Posterior vena cava (tissue), 2 donors: Measurements from ENCODE around the gene DLGAP4. TPM values are rescaled to one million over a fixed set of nuclear protein-coding genes. Genes with fewer than 3 reads are reported as not detected.

Source experiments
- DNase-seq: peaks from one replicate; pipeline ENCODE4 v3.0.0-alpha.2; 2020; ENCODE audit warnings: low spot score
- intact Hi-C, 2 donors: fragments of 100-400 bp; cut with DNase I; formaldehyde crosslinking; loops; one replicate each; pipeline versions ENCODE4 v1.14.1 to v1.14.2; 2022 to 2023
- total RNA-seq, 2 donors: library from RNA; stranded (reverse); fragmentation: NEBNext Ultra II Directional; extraction: Animal tissue kit (Norgen Biotek cat#: 25700); gene quantifications; one replicate each; pipeline ENCODE4 v1.2.1, GENCODE V29; 2021
- donor health status: DM: yes; HTN: yes; CAD: no.
- donor health status: DM: yes; HTN: yes; CAD: no.

The DLGAP4 gene
- total RNA-seq, 2 donors from 2014 or later = 116 to 141 TPM

- intact Hi-C loops = no loop called here
- peak; percentile 43 for DNase-seq
These were observed 222.8 kb downstream of the DLGAP4 start for GRCh38 chr20:36528875-36529417.

GRCh38 chr20:36532388-36532787, 226.2 kb downstream of the DLGAP4 start:
- intact Hi-C loops = no loop called here

DNA sequence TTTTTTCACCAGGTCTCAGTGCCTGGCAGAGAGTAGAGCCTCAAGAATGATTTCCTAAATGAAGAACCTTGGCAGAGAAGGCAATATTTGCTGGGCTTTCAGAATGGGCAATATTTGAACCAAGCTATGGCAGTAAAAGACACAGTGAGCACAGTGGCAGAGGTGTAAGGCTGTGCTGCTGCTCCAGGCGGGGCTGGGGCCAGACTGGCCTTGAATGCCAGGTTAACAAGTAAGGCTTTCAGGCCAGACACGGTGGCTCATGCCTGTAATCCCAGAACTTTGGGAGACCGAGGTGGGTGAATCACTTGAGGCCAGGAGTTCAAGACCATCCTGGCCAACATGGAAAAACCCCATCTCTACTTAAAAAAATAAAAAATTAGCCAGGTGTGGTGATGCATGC, 226.7 kb downstream of the DLGAP4 start:
- intact Hi-C loops = no loop called here
- DNase-seq = peak; percentile 75

More at GRCh38 chr20:36532388-36532787, 226.2 kb downstream of the DLGAP4 start:
- DNase-seq = peak; percentile 81

GRCh38 chr20:36538026-36538722, 232.0 kb downstream of the DLGAP4 start:
- intact Hi-C loops = no loop called here
- DNase-seq = peak; percentile 38

DNA sequence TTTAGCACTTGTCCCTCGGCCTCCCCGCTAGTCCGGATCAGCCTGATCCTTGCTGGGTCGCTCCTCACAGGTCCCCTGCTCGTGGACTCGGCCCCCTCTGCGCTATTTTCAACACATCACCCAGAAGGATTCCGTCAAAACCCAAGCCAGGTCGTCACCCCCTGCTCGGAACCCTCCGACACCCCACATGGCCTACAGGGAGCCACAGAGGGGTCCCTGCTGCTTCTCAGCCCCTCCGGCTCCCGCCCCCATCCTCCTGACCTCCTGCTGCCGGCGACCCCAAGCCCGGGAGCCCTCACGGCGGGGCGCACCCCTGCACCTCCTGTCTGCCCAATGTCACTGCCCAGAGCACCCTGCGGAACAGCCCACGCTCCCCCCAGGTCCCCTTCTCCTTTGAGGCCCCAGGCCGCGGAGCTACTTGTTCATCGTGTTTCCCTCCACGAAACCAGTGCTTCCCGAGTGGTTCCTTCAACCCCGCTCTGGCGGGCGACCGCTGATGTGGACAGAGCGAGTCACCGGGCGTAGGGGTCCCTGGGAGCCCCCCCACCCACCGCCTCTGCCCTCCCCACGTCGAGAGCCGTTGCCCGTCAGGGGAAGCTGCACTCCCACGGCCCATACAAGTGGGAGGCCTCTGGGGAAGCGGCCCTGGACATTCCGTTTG, 234.5 kb downstream of the DLGAP4 start:
- DNase-seq = peak; percentile 82
- intact Hi-C loops = loop anchor here in 1 of 2 donors (5.0 kb wide), 1 partner anchor 73 kb away; no protein-coding TSS in a partner anchor

DNA sequence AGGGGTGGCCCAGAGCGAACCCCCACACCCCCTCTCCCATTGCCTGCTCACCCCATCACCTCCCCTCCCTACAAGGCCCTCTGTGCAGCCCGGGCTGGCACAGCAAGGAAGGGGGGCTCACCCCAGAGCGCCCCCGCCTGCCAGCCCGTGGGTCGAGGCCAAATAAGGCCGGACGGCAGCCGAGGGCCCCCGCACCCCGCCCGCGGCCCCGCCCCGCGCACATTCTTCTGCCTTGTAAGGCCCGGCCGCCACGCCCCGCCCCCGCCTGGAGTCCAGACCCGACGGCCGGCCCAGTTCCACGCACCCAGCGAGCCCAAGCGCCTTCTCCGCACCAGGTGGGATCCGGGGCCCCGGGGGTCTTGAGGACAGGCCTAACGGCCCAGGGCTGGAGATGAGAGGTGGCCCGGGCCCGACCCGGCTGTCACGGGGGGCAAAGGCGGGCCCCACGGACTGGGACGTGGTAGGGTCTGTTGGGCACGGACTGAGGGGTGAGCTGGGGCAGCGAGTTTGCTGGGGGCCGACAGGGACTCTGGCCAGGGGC, 235.2 kb downstream of the DLGAP4 start, which contains the start of gene MYL9:
Gene MYL9, plus strand, starts transcription at position 293 of the 541 bp plus-strand sequence. CDS start 3,366 bp downstream, outside the sequence.
- DNase-seq = peak; percentile 97
- intact Hi-C loops = loop anchor here in 1 of 2 donors (5.0 kb wide), 1 partner anchor 74 kb away; no protein-coding TSS in a partner anchor

GRCh38 chr20:36541768-36542488, 235.8 kb downstream of the DLGAP4 start:
- peak; percentile 87 for DNase-seq
- intact Hi-C loops = loop anchor here in 1 of 2 donors (5.0 kb wide), 1 partner anchor 75 kb away; no protein-coding TSS in a partner anchor

DNA sequence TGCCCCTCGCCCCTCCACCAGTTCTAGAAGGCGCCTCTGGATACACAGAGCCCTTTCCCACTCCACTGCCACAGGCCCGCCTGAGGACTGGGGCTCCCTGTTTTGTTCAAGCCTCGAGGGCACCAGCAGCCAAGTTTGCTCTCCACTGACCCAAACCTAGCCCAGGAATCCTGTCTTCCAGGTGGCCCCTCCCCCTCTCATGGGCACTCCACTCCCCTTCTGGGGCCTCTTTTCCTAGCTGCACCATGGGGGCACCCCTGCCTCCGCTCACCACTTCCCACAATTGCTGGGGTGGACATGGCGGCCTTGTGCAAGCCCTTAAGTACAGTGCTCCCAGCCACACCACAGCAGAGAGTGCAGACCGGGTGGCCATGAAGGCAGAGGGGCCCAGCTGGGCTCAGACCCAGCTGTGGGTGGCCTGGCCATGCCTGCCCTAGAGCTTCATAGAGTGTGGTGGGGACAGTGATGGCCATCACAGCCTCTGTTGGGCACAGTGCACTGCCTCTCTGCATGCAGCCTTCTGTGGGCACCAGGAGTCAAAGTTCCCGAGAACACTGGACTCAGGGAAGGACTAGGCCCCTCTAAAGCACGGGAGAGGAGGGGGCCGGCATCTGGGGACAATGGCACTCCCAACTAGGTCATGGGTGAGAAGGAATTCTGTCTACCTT, 236.5 kb downstream of the DLGAP4 start:
- intact Hi-C loops = loop anchor here in 1 of 2 donors (5.0 kb wide), 1 partner anchor 75 kb away; no protein-coding TSS in a partner anchor
- DNase-seq = peak; percentile 75

- peak; percentile 96 for DNase-seq
These were observed 237.3 kb downstream of the DLGAP4 start for GRCh38 chr20:36543184-36544133.

DNA sequence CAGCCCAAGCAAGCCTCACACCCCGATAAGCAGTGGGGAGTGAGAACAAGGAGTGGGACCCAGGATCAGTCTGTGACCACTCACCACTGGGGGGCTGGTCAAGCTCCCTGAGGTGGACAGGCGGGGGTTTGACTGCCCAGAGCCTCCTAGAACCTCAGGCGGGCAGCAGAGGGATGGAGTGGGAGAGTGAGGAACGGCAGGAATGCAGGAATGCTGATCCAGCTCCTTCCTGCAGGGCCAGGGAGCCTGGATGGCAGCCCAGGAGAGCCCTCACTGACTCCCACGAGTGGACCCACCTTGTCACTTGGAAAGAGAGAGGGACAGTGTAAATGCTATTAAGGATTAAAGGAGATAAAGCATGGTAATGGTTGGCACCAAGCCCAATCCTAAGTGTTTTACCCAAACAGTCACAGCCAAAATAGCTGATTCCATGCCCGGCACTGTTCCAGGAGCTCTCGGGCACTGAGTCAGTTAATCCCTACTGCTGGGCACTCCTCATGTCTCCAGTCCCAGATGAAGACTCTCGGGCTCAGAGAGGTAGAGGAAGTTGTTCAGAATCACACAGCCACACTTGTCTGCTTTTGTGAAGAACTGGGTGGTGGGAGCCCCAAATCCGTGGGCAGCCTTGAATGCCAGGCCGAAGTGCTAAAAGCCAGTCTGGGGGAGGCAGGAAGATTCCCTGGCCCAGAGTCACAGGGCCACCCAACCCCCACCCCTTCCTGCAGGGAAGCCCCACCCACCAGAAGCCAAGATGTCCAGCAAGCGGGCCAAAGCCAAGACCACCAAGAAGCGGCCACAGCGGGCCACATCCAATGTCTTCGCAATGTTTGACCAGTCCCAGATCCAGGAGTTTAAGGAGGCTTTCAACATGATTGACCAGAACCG, 238.2 kb downstream of the DLGAP4 start:
- intact Hi-C loops = loop anchor here in 1 of 2 donors (5.0 kb wide), 1 partner anchor 77 kb away; no protein-coding TSS in a partner anchor
- no peak for DNase-seq

More at GRCh38 chr20:36543184-36544133, 237.3 kb downstream of the DLGAP4 start:
- intact Hi-C loops = loop anchor here in 1 of 2 donors (5.0 kb wide), 1 partner anchor 76 kb away; no protein-coding TSS in a partner anchor

DNA sequence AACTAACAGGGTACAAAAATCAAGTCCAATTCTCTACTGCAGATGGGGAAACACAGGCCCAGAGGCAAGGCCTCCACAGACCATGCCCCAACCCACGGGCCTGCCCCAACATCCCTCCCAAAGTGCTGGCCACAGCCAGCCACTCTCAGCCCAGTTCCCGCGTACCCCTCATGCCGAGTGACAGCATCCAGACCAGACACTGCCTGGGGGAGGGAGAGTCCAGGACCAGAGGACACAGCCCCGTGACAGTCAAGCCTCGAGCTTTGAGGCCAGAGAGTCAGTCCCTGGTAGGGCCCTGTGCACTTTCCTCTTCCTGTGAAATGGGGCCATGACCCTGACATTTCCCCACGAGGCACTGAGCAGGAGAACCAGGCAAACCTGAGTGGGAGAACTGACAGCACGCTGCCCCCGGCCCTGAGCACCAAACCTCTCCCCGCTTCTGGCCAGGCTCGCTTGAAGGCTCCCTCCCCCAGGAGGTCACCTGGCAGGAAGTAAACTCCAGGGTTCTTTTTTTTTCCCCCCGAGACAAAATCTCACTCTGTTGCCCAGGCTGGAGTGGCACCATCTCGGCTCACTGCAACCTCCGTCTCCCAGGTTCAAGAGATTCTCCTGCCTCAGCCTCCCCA, 240.1 kb downstream of the DLGAP4 start:
- no peak for DNase-seq
- intact Hi-C loops = no loop called here

- DNase-seq = no peak
- intact Hi-C loops = no loop called here
These were observed 241.3 kb downstream of the DLGAP4 start for GRCh38 chr20:36547186-36548005.

DNA sequence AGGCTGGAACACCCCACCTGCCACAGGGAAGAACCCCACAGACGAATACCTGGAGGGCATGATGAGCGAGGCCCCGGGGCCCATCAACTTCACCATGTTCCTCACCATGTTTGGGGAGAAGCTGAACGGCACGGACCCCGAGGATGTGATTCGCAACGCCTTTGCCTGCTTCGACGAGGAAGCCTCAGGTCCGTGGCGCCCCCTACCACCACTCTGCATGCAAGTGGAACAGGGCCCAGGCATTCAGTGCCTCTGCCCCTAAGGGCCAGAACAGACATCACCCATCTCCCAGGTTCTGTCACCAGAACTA, 241.8 kb downstream of the DLGAP4 start:
- DNase-seq = no peak
- intact Hi-C loops = no loop called here

DNA sequence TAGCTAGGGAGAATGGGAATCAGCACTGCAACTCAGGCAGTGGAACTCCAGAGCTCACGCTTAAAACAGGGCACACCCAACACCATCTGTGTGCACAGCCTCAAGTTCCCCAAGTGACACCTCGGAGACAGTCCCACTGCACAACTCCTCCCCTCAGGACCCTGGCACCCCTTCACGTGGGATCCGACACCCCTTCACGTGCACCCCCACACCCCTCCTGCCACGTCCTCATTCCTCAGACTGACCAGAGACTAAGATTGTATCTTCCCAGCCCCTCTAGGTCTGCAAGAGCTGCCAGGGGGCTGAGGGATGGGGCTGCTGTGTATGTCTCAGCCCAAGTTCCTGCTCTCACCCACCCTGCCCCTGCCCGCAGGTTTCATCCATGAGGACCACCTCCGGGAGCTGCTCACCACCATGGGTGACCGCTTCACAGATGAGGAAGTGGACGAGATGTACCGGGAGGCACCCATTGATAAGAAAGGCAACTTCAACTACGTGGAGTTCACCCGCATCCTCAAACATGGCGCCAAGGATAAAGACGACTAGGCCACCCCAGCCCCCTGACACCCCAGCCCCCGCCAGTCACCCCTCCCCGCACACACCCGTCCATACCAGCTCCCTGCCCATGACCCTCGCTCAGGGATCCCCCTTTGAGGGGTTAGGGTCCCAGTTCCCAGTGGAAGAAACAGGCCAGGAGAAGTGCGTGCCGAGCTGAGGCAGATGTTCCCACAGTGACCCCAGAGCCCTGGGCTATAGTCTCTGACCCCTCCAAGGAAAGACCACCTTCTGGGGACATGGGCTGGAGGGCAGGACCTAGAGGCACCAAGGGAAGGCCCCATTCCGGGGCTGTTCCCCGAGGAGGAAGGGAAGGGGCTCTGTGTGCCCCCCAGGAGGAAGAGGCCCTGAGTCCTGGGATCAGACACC, 242.8 kb downstream of the DLGAP4 start:
- no peak for DNase-seq
- intact Hi-C loops = no loop called here
